HepG2 (cell line): Measurements from ENCODE around the gene SNIP1.

Source experiments
- CC2D1A ChIP-seq: sonication (generic); formaldehyde crosslinking; IDR thresholded peaks from 2 replicates; pipeline ENCODE4 v1.8.1; 2023; ENCODE audit warnings: mild to moderate bottlenecking, missing genetic modification reagents
- NFYB ChIP-seq: sonication (generic); formaldehyde crosslinking; IDR thresholded peaks from 2 replicates; pipeline ENCODE4 v1.4.0; 2020; ENCODE audit warnings: missing genetic modification reagents
- RXRA ChIP-seq: sonication (generic); formaldehyde crosslinking; IDR thresholded peaks from 2 replicates; pipeline ENCODE4 v1.5.1; 2020; ENCODE audit warnings: missing genetic modification reagents
- ZEB1 ChIP-seq: IDR thresholded peaks from 2 replicates; pipeline ENCODE4 v1.6.1; 2012; ENCODE audit warnings: mild to moderate bottlenecking, low read depth, inconsistent platforms; ENCODE audit not compliant: insufficient replicate concordance
- ZNF17 ChIP-seq: sonication (generic); formaldehyde crosslinking; IDR thresholded peaks from 2 replicates; pipeline ENCODE4 v1.5.0; 2020; ENCODE audit warnings: mild to moderate bottlenecking, missing genetic modification reagents

GRCh38 chr1:37601441-37601840 lies 47.3 kb upstream of the SNIP1 start:
- TF ChIP-seq RXRA (CRISPR knock-in tag): no peak
- TF ChIP-seq CC2D1A (CRISPR knock-in tag): no peak
- TF ChIP-seq NFYB (CRISPR knock-in tag): no peak
- TF ChIP-seq ZEB1: no peak
- TF ChIP-seq ZNF17 (CRISPR knock-in tag): no peak
